H1 (cell line): ENCODE results near the gene ANKRD11. TPM values are rescaled to one million over a fixed set of nuclear protein-coding genes. Genes with fewer than 3 reads are reported as not detected.

ENCODE experiments used
- CTCF ChIA-PET: fragments of 300-600 bp; sonication (Branson Sonifier 250); formaldehyde crosslinking; loops from one replicate; lab custom pipeline; 2021; ENCODE audit not compliant: partially characterized antibody; lab: Charles Lee
- POLR2A ChIA-PET: fragments of 300-600 bp; sonication (Branson Sonifier 250); formaldehyde crosslinking; loops from one replicate; lab custom pipeline; 2021; ENCODE audit warnings: inconsistent platforms; ENCODE audit not compliant: partially characterized antibody; lab: Charles Lee
- DNase-seq, 2 experiments: peaks; one replicate each; pipeline versions ENCODE4 v3.0.0 to v3.0.0-alpha.2; 2010 to 2022; ENCODE audit warnings: low spot score in 2 of 2, low read depth in 1 of 2, mixed read lengths in 1 of 2
- FAIRE-seq: peaks from 2 replicates; lab custom pipeline; 2011; peaks lifted over from hg19 to GRCh38; lab: Jason Lieb, UNC
- H2AFZ ChIP-seq: 2 replicates; pipeline ENCODE4 v1.8.1; 2012; ENCODE audit warnings: low read length, inconsistent platforms
- H2AK5ac ChIP-seq: 2 replicates; pipeline ENCODE4 v1.6.1; 2013; ENCODE audit warnings: low read depth, low read length
- H2BK120ac ChIP-seq: replicated peaks from 2 replicates; pipeline ENCODE3; 2013; ENCODE audit warnings: low read depth, low read length, inconsistent platforms
- H2BK12ac ChIP-seq: 2 replicates; pipeline ENCODE4 v1.6.1; 2013; ENCODE audit warnings: low read depth, low read length
- H2BK15ac ChIP-seq: 2 replicates; pipeline ENCODE4 v1.6.1; 2013; ENCODE audit warnings: low read length
- H2BK20ac ChIP-seq: 2 replicates; pipeline ENCODE4 v1.6.1; 2013; ENCODE audit warnings: low read length
- H2BK5ac ChIP-seq: 2 replicates; pipeline ENCODE4 v1.6.1; 2013; ENCODE audit warnings: low read depth, low read length
- H3K14ac ChIP-seq: 2 replicates; pipeline ENCODE4 v1.6.1; 2013; ENCODE audit warnings: inconsistent platforms; ENCODE audit not compliant: insufficient read length
- H3K18ac ChIP-seq: 2 replicates; pipeline ENCODE4 v1.6.1; 2013; ENCODE audit warnings: low read length; ENCODE audit errors: extremely low read depth
- H3K23ac ChIP-seq: 2 replicates; pipeline ENCODE4 v1.6.1; 2013; ENCODE audit warnings: inconsistent platforms; ENCODE audit not compliant: insufficient read length
- H3K23me2 ChIP-seq: 2 replicates; pipeline ENCODE4 v1.6.1; 2013; ENCODE audit warnings: low read depth, low read length
- H3K27ac ChIP-seq: 2 replicates; pipeline ENCODE4 v1.6.1; 2011; ENCODE audit warnings: low read depth, low read length, inconsistent platforms
- H3K27me3 ChIP-seq, 4 experiments: replicated peaks in 1 of 4; 1 replicate in 1 of 4; 2 replicates in 3 of 4; pipeline versions ENCODE4 v1.6.1 to v1.8.1; 2011 to 2013; ENCODE audit warnings: low read length in 3 of 4, mild to moderate bottlenecking in 3 of 4, inconsistent platforms in 2 of 4, mixed read lengths in 2 of 4, moderate library complexity in 1 of 4; ENCODE audit not compliant: control insufficient read depth in 3 of 4, insufficient read depth in 3 of 4; ENCODE audit errors: extremely low read depth in 1 of 4
- H3K36me3 ChIP-seq, 4 experiments: 2 replicates each; pipeline versions ENCODE4 v1.6.1 to v1.8.1; 2011 to 2013; ENCODE audit warnings: mild to moderate bottlenecking in 4 of 4, low read length in 3 of 4, moderate library complexity in 2 of 4, control low read depth in 1 of 4, inconsistent platforms in 1 of 4; ENCODE audit not compliant: insufficient read depth in 4 of 4, control insufficient read depth in 2 of 4
- H3K4ac ChIP-seq: replicated peaks from 2 replicates; pipeline ENCODE3; 2013; ENCODE audit warnings: low read length, low read depth, mixed read lengths, inconsistent platforms; ENCODE audit not compliant: insufficient read length
- H3K4me1 ChIP-seq, 4 experiments: replicated peaks in 1 of 4; 1 replicate in 1 of 4; 2 replicates in 3 of 4; pipeline versions ENCODE4 v1.6.1 to v1.8.1; 2011 to 2013; ENCODE audit warnings: low read length in 3 of 4, inconsistent platforms in 2 of 4, mixed read lengths in 1 of 4; ENCODE audit not compliant: insufficient read depth in 4 of 4, control insufficient read depth in 3 of 4
- H3K4me2 ChIP-seq, 2 experiments: 2 replicates each; pipeline versions ENCODE4 v1.6.1 to v1.8.1; 2011 to 2013; ENCODE audit warnings: low read depth in 2 of 2, low read length in 2 of 2, control low read depth in 1 of 2, inconsistent platforms in 1 of 2, mild to moderate bottlenecking in 1 of 2; ENCODE audit not compliant: insufficient read depth in 1 of 2
- H3K4me3 ChIP-seq, 4 experiments: fragments of 200-600, 300-600 bp in 1 of 4; sonication (generic), shearing (Covaris generic), sonication (Bioruptor Twin) in 1 of 4; 2 replicates each; pipeline versions ENCODE4 v1.5.1 to v1.8.1; 2011 to 2016; ENCODE audit warnings: low read length in 4 of 4, low read depth in 3 of 4, control low read depth in 2 of 4, inconsistent platforms in 2 of 4, mild to moderate bottlenecking in 2 of 4, mixed read lengths in 1 of 4, moderate library complexity in 1 of 4; ENCODE audit not compliant: insufficient read depth in 2 of 4; ENCODE audit errors: extremely low read depth in 1 of 4
- H3K56ac ChIP-seq: replicated peaks from 2 replicates; pipeline ENCODE3; 2013; ENCODE audit warnings: low read depth, mild to moderate bottlenecking, mixed read lengths, low read length, inconsistent platforms; ENCODE audit not compliant: insufficient read length
- H3K79me1 ChIP-seq: 2 replicates; pipeline ENCODE4 v1.6.1; 2013; ENCODE audit warnings: low read depth, low read length, control low read depth
- H3K79me2 ChIP-seq, 2 experiments: 2 replicates each; pipeline versions ENCODE4 v1.6.1 to v1.8.1; 2012 to 2013; ENCODE audit warnings: low read length in 2 of 2, mild to moderate bottlenecking in 2 of 2, inconsistent platforms in 1 of 2; ENCODE audit not compliant: insufficient read depth in 2 of 2, control insufficient read depth in 1 of 2
- H3K9ac ChIP-seq, 4 experiments: replicated peaks in 1 of 4; 1 replicate in 1 of 4; 2 replicates in 3 of 4; pipeline versions ENCODE4 v1.6.1 to v1.8.1; 2011 to 2013; ENCODE audit warnings: low read depth in 3 of 4, low read length in 3 of 4, control low read depth in 2 of 4, mild to moderate bottlenecking in 2 of 4, moderate library complexity in 2 of 4, inconsistent platforms in 1 of 4; ENCODE audit errors: extremely low read depth in 1 of 4
- H3K9me3 ChIP-seq, 2 experiments: 2 replicates each; pipeline versions ENCODE4 v1.6.1 to v1.8.1; 2012 to 2013; ENCODE audit warnings: mild to moderate bottlenecking in 2 of 2, moderate library complexity in 2 of 2, control low read depth in 1 of 2, inconsistent platforms in 1 of 2, low read depth in 1 of 2, low read length in 1 of 2, mixed read lengths in 1 of 2; ENCODE audit not compliant: insufficient read depth in 2 of 2
- H4K20me1 ChIP-seq, 2 experiments: replicated peaks in 1 of 2; 2 replicates each; pipeline versions ENCODE3 to v1.8.1; 2011 to 2013; ENCODE audit warnings: inconsistent platforms in 2 of 2, low read length in 2 of 2, mild to moderate bottlenecking in 1 of 2; ENCODE audit not compliant: insufficient read depth in 2 of 2, control insufficient read depth in 1 of 2
- H4K5ac ChIP-seq: 2 replicates; pipeline ENCODE4 v1.6.1; 2013; ENCODE audit warnings: low read length, low read depth, mixed read lengths, inconsistent platforms; ENCODE audit not compliant: insufficient read length
- H4K8ac ChIP-seq: 2 replicates; pipeline ENCODE4 v1.8.0; 2013; ENCODE audit warnings: mild to moderate bottlenecking, moderate library complexity, low read length, inconsistent platforms; ENCODE audit not compliant: insufficient read depth; ENCODE audit errors: extremely low read depth
- H4K91ac ChIP-seq: replicated peaks from 2 replicates; pipeline ENCODE3; 2013; ENCODE audit warnings: low read length, mixed read lengths, inconsistent platforms; ENCODE audit not compliant: insufficient read length
- EZH2 ChIP-seq: fragments of 200-600 bp; sonication (generic); IDR thresholded peaks from 2 replicates; pipeline ENCODE4 v1.7.1; 2012; ENCODE audit warnings: low read depth, mild to moderate bottlenecking, moderate library complexity, low read length, inconsistent platforms; ENCODE audit not compliant: severe bottlenecking
- KDM5A ChIP-seq: fragments of 200-600 bp; IDR thresholded peaks from 2 replicates; pipeline ENCODE4 v1.7.1; 2012; ENCODE audit warnings: mild to moderate bottlenecking, low read length, inconsistent platforms, mixed read lengths
- PHF8 ChIP-seq: fragments of 200-600 bp; sonication (generic); conservative IDR thresholded peaks from 2 replicates; pipeline ENCODE4 v1.7.1; 2012; ENCODE audit warnings: low read depth, mild to moderate bottlenecking, inconsistent platforms, low read length, moderate library complexity
- SAP30 ChIP-seq: fragments of 300-600 bp; sonication (generic); IDR thresholded peaks from 2 replicates; pipeline ENCODE4 v1.7.1; 2012; ENCODE audit warnings: low read length, moderate library complexity, mild to moderate bottlenecking, inconsistent platforms; ENCODE audit not compliant: insufficient read depth, insufficient replicate concordance
- SIN3A ChIP-seq, 2 experiments: IDR thresholded peaks in 1 of 2; conservative IDR thresholded peaks in 1 of 2; 2 replicates each; pipeline ENCODE4 v1.6.1; 2011 to 2012; ENCODE audit warnings: low read length in 2 of 2, improper control_type of control experiment in 1 of 2, low read depth in 1 of 2, mild to moderate bottlenecking in 1 of 2
- SIX5 ChIP-seq: IDR thresholded peaks from 2 replicates; pipeline ENCODE4 v1.6.1; 2011; ENCODE audit warnings: mild to moderate bottlenecking, low read depth, low read length
- WGBS, 2 experiments: shearing (Covaris generic) in 1 of 2; methylation state at CpG; one replicate each; pipeline versions ENCODE4 v1.1.6 to v1.1.7; 2013 to 2015; ENCODE audit warnings: low lambda C conversion rate in 2 of 2, mixed read lengths in 2 of 2, inconsistent platforms in 1 of 2, low coverage in 1 of 2, missing lambda C conversion rate in 1 of 2; ENCODE audit not compliant: insufficient replicate concordance in 2 of 2, insufficient coverage in 1 of 2, insufficient read length in 1 of 2; ENCODE audit errors: extremely low coverage in 1 of 2, missing lambda C conversion rate in 1 of 2; 5-methylcytosine and 5-hydroxymethylcytosine counted together
- polyA plus RNA-seq, 7 experiments: library from polyadenylated mRNA; depleted of rRNA in 3 of 7; stranded (reverse) in 5 of 7; unstranded in 2 of 7; fragments of >200 nt in 5 of 7; fragments of 200-250 nt in 2 of 7; gene quantifications; 1 replicate in 5 of 7; 2 replicates in 1 of 7; 4 replicates in 1 of 7; pipeline versions ENCODE4 v1.2.1 to v1.2.3, GENCODE V29; 2011 to 2013; ENCODE audit warnings: missing spikeins in 2 of 7, mixed read lengths in 2 of 7
- total RNA-seq: library from RNA; stranded (reverse); fragmentation: NEBNext Ultra II Directional; extraction: Animal tissue kit (Norgen Biotek cat#: 25700); gene quantifications from 2 replicates; pipeline ENCODE4 v1.2.1, GENCODE V29; 2021

Gene ANKRD11
- total and polyA plus RNA-seq, 2 of the 8 experiments (the other 6 are each of a cell fraction or from before 2014, with no cell fraction given): 46.5 to 142 TPM

- Histone ChIP-seq H3K4ac (no peak overlapping the region), H3K79me2 (peaks cover 80 to 100% of the 10 kb centered on the region in 2 experiments), H3K23me2 (no peaks in the 10 kb centered on the region; the same call in 1 of the 2 replicates), H2BK5ac (no peak overlapping the region), H4K20me1 (peaks cover 47 to 56% of the 10 kb centered on the region in 2 experiments), H4K91ac (no peak overlapping the region), H2BK15ac (no peak overlapping the region), H3K18ac (no peak overlapping the region), H3K4me1 (peaks cover 3 to 19% (median 9%) of the 10 kb centered on the region in 4 experiments), H3K27ac (no peak overlapping the region), H3K79me1 (peaks cover 19% of the 10 kb centered on the region), H3K36me3 (no peaks in the 10 kb centered on the region; a peak in 1 of 8 replicates), H3K4me3 (no peak overlapping the region), H4K5ac (no peak overlapping the region)
- POLR2A ChIA-PET: interaction anchor here (0.6 to 2.7 kb wide), 5 partner anchors 11 to 169 kb away, joined by 3 to 15 read pairs (median 6); no protein-coding TSS in a partner anchor
- no peak for TF ChIP-seq SAP30
- TF ChIP-seq KDM5A: no peak
- no peak for TF ChIP-seq SIX5
- no peak for TF ChIP-seq SIN3A (conservative IDR thresholded peaks at IDR 0.05 in 1 of 2, IDR thresholded peaks at IDR 0.05 in 1 of 2; ENCODE audit: low read depth in 1 of 2, low read length in 2 of 2)
- no peak for TF ChIP-seq EZH2
- no peak for TF ChIP-seq PHF8
- TF ChIP-seq, all 59 proteins: peak for 0
- H3K23ac ChIP-seq: no peak overlapping the region
- no peak for DNase-seq
- H4K8ac ChIP-seq: no peak overlapping the region
- no peak overlapping the region for H2BK20ac ChIP-seq
- no peak overlapping the region for H2AK5ac ChIP-seq
- H3K4me2 ChIP-seq: no peak overlapping the region
- WGBS, 2 experiments: 87% methylated on average over 2 of the region's 2 CpGs; no CpG with 5 or more reads in 1 of the 2 experiments
- no peak overlapping the region for H3K9ac ChIP-seq
- no peak for FAIRE-seq
- no peak overlapping the region for H3K56ac ChIP-seq
- H3K9me3 ChIP-seq: no peaks in the 10 kb centered on the region
- H3K27me3 ChIP-seq: no peaks in the 10 kb centered on the region
- no peak overlapping the region for H2BK12ac ChIP-seq
- no peak overlapping the region for H2AFZ ChIP-seq
- CTCF ChIA-PET: interaction anchor here (0.7 to 1.8 kb wide), 6 partner anchors 9 to 127 kb away, joined by 3 to 7 read pairs (median 3); no protein-coding TSS in a partner anchor
- H3K14ac ChIP-seq: no peak overlapping the region
- no peak overlapping the region for H2BK120ac ChIP-seq
Observed at GRCh38 chr16:89472711-89473075, 17.7 kb downstream of the ANKRD11 start.
